HEK293T (cell line): Measurements from ENCODE around the gene GSTK1.

ENCODE experiments used
- CTCF ChIA-PET: fragments of 350-600 bp; formaldehyde crosslinking; extraction: SDS; loops from one replicate; lab custom pipeline; 2021; ENCODE audit warnings: antibody characterized with exemption, inconsistent platforms; lab: Yijun Ruan, JAX
- POLR2A ChIA-PET: fragments of 350-600 bp; formaldehyde crosslinking; extraction: SDS; loops from one replicate; lab custom pipeline; 2020; ENCODE audit warnings: antibody characterized with exemption, inconsistent platforms; lab: Yijun Ruan, JAX
- DNase-seq: peaks from one replicate; pipeline ENCODE4 v3.0.0; 2012; ENCODE audit warnings: mixed read lengths; ENCODE audit errors: extremely low spot score
- ARNT ChIP-seq: fragments of 450-650 bp; IDR thresholded peaks from 2 replicates; pipeline ENCODE4 v1.6.1; 2017; ENCODE audit warnings: mild to moderate bottlenecking
- BHLHE40 ChIP-seq: fragments of 450-650 bp; IDR thresholded peaks from 2 replicates; pipeline ENCODE4 v1.6.1; 2016; ENCODE audit warnings: mild to moderate bottlenecking, moderate library complexity, borderline replicate concordance
- CTBP1 ChIP-seq: fragments of 450-650 bp; IDR thresholded peaks from 2 replicates; pipeline ENCODE4 v1.6.1; 2016; ENCODE audit warnings: borderline replicate concordance
- ELF4 ChIP-seq: fragments of 450-650 bp; IDR thresholded peaks from 2 replicates; pipeline ENCODE4 v1.6.1; 2017; ENCODE audit warnings: antibody characterized with exemption
- FOXA1 ChIP-seq: fragments of 450-650 bp; IDR thresholded peaks from 2 replicates; pipeline ENCODE4 v1.6.1; 2016; ENCODE audit warnings: mild to moderate bottlenecking
- FOXK2 ChIP-seq: fragments of 450-650 bp; IDR thresholded peaks from 2 replicates; pipeline ENCODE4 v1.6.1; 2016; ENCODE audit warnings: mild to moderate bottlenecking
- FOXM1 ChIP-seq: fragments of 450-650 bp; IDR thresholded peaks from 2 replicates; pipeline ENCODE4 v1.6.1; 2017; ENCODE audit warnings: mild to moderate bottlenecking, borderline replicate concordance
- HDGF ChIP-seq: fragments of 450-650 bp; IDR thresholded peaks from 2 replicates; pipeline ENCODE4 v1.6.1; 2017; ENCODE audit warnings: antibody characterized with exemption, borderline replicate concordance
- L3MBTL2 ChIP-seq: fragments of 450-650 bp; conservative IDR thresholded peaks from 2 replicates; pipeline ENCODE4 v1.6.1; 2016; ENCODE audit warnings: mild to moderate bottlenecking
- LEF1 ChIP-seq: fragments of 450-650 bp; IDR thresholded peaks from 2 replicates; pipeline ENCODE4 v1.6.1; 2017; ENCODE audit warnings: mild to moderate bottlenecking, borderline replicate concordance
- NFRKB ChIP-seq: fragments of 450-650 bp; IDR thresholded peaks from 2 replicates; pipeline ENCODE4 v1.6.1; 2016; ENCODE audit warnings: mild to moderate bottlenecking, moderate library complexity
- SP1 ChIP-seq: fragments of 450-650 bp; IDR thresholded peaks from 2 replicates; pipeline ENCODE4 v1.6.1; 2017
- SUZ12 ChIP-seq: fragments of 450-650 bp; IDR thresholded peaks from 2 replicates; pipeline ENCODE4 v1.6.1; 2016; ENCODE audit warnings: mild to moderate bottlenecking
- TARDBP ChIP-seq: fragments of 450-650 bp; IDR thresholded peaks from 2 replicates; pipeline ENCODE4 v1.6.1; 2016
- ZNF384 ChIP-seq: fragments of 450-650 bp; IDR thresholded peaks from 2 replicates; pipeline ENCODE4 v1.6.1; 2016
- TF ChIP-seq, protein P1 (sequence below): fragments of 450-650 bp; IDR thresholded peaks from 2 replicates; pipeline ENCODE4 v1.6.1; 2016

Gene GSTK1

GRCh38 chr7:143279186-143280098 lies 16.2 kb downstream of the GSTK1 start:
- CTCF ChIA-PET: interaction anchor here (0.7 kb wide), 1 partner anchor 101 kb away, joined by 3 read pairs; no protein-coding TSS in a partner anchor
- TF ChIP-seq FOXK2 (no peak), HDGF (no peak), SUZ12 (no peak), NFRKB (no peak), SP1 (no peak), CTBP1 (no peak), BHLHE40 (no peak), LEF1 (no peak), ZNF384 (no peak), L3MBTL2 (no peak), FOXA1 (no peak)
- TF ChIP-seq, protein P1, sequence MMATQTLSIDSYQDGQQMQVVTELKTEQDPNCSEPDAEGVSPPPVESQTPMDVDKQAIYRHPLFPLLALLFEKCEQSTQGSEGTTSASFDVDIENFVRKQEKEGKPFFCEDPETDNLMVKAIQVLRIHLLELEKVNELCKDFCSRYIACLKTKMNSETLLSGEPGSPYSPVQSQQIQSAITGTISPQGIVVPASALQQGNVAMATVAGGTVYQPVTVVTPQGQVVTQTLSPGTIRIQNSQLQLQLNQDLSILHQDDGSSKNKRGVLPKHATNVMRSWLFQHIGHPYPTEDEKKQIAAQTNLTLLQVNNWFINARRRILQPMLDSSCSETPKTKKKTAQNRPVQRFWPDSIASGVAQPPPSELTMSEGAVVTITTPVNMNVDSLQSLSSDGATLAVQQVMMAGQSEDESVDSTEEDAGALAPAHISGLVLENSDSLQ: no peak

GRCh38 chr7:143280160-143280559 lies 16.9 kb downstream of the GSTK1 start:
- CTCF ChIA-PET: interaction anchor here (0.7 kb wide), 1 partner anchor 100 kb away, joined by 3 read pairs; no protein-coding TSS in a partner anchor
- POLR2A ChIA-PET: interaction anchor here (0.9 to 1.5 kb wide), 2 partner anchors 8 to 17 kb away, joined by 3 to 8 read pairs; partner anchors contain the start of genes CASP2 and GSTK1
- no peak for DNase-seq
- no peak for TF ChIP-seq ZNF384
- TF ChIP-seq NFRKB: no peak
- TF ChIP-seq, protein P1: no peak
- no peak for TF ChIP-seq TARDBP
- no peak for TF ChIP-seq ELF4
- no peak for TF ChIP-seq SUZ12
- no peak for TF ChIP-seq HDGF
- no peak for TF ChIP-seq L3MBTL2
- no peak for TF ChIP-seq LEF1
- no peak for TF ChIP-seq FOXA1
- no peak for TF ChIP-seq BHLHE40
- TF ChIP-seq SP1: no peak
- no peak for TF ChIP-seq FOXM1
- no peak for TF ChIP-seq FOXK2
- no peak for TF ChIP-seq CTBP1
- TF ChIP-seq ARNT: no peak

More at GRCh38 chr7:143279186-143280098, 16.2 kb downstream of the GSTK1 start:
- POLR2A ChIA-PET: interaction anchor here (0.7 to 1.5 kb wide), 3 partner anchors 8 to 16 kb away, joined by 3 to 8 read pairs (median 3); partner anchors contain the start of genes CASP2 and GSTK1
- DNase-seq: no peak

GRCh38 chr7:143280566-143280965 lies 17.3 kb downstream of the GSTK1 start:
- no peak for DNase-seq
- no peak for TF ChIP-seq FOXA1
- TF ChIP-seq, protein P1: no peak
- no peak for TF ChIP-seq SUZ12
- TF ChIP-seq NFRKB: no peak
- no peak for TF ChIP-seq ELF4
- no peak for TF ChIP-seq ARNT
- TF ChIP-seq HDGF: no peak
- no peak for TF ChIP-seq CTBP1
- no peak for TF ChIP-seq TARDBP
- TF ChIP-seq LEF1: no peak
- TF ChIP-seq BHLHE40: no peak
- ChIA-PET CTCF (no interaction called here), POLR2A (interaction anchor here (1.5 kb wide), 2 partner anchors 17 kb away, joined by 7 to 8 read pairs; partner anchors contain the start of gene GSTK1)

DNA sequence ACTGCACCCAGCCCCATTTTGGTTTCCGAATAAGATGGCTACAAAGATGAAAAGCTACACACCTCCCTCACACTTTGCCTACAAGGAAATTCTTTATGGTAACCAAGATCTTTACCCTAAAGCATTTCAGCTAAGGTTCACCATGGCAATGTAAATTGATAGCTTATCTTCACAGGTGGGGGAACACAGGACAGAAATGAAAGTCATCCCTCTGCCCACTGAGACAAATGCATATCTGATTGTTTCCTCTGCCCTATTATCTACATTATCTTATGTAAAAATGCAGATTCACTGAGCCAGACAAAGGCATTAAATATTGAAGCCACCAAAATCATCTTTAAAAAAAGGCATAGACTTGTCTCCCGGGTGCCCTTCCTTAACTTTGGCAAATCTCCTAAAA lies 18.3 kb downstream of the GSTK1 start:
- ChIA-PET POLR2A (interaction anchor here (1.5 kb wide), 1 partner anchor 18 kb away, joined by 7 read pairs; the partner anchor contains the start of gene GSTK1), CTCF (interaction anchor here (0.5 to 0.6 kb wide), 2 partner anchors 37 to 135 kb away, joined by 3 read pairs; no protein-coding TSS in a partner anchor)
- no peak for DNase-seq
- TF ChIP-seq FOXA1 (no peak), SUZ12 (no peak), ELF4 (no peak), FOXM1 (no peak), ZNF384 (no peak), TARDBP (no peak), BHLHE40 (no peak), ARNT (no peak), LEF1 (no peak), FOXK2 (no peak), HDGF (no peak), L3MBTL2 (no peak), SP1 (no peak), CTBP1 (no peak), NFRKB (no peak)
- TF ChIP-seq, protein P1: no peak

DNA sequence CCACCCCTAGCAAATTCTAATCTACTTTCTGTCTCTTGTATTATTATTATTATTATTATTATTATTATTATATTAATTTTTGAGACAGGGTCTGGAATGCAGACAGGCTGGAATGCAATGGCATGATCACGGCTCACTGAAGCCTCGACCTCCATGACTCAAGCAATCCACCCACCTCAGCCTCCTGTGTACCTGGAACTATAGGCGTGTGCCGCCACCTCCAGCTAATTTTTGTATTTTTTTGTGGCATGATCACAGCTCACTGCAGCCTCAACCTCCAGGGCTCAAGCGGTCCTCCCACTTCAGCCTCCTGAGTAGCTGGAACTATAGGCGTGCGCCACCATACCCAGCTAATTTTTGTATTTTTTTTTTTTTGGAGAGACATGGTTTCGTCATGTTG lies 18.9 kb downstream of the GSTK1 start:
- CTCF ChIA-PET: interaction anchor here (0.5 to 1.0 kb wide), 3 partner anchors 18 to 135 kb away, joined by 3 read pairs; no protein-coding TSS in a partner anchor
- POLR2A ChIA-PET: interaction anchor here (1.5 to 1.7 kb wide), 2 partner anchors 19 kb away, joined by 5 to 7 read pairs; partner anchors contain the start of gene GSTK1

More for the DNA sequence above, 18.9 kb downstream of the GSTK1 start:
- DNase-seq: no peak
- no peak for TF ChIP-seq HDGF
- no peak for TF ChIP-seq BHLHE40
- no peak for TF ChIP-seq SUZ12
- TF ChIP-seq ZNF384: no peak
- TF ChIP-seq FOXK2: no peak
- no peak for TF ChIP-seq FOXM1
- TF ChIP-seq NFRKB: no peak
- TF ChIP-seq SP1: no peak
